ENCODE measurements around the gene BCORL1.

The BCORL1 gene

DNA sequence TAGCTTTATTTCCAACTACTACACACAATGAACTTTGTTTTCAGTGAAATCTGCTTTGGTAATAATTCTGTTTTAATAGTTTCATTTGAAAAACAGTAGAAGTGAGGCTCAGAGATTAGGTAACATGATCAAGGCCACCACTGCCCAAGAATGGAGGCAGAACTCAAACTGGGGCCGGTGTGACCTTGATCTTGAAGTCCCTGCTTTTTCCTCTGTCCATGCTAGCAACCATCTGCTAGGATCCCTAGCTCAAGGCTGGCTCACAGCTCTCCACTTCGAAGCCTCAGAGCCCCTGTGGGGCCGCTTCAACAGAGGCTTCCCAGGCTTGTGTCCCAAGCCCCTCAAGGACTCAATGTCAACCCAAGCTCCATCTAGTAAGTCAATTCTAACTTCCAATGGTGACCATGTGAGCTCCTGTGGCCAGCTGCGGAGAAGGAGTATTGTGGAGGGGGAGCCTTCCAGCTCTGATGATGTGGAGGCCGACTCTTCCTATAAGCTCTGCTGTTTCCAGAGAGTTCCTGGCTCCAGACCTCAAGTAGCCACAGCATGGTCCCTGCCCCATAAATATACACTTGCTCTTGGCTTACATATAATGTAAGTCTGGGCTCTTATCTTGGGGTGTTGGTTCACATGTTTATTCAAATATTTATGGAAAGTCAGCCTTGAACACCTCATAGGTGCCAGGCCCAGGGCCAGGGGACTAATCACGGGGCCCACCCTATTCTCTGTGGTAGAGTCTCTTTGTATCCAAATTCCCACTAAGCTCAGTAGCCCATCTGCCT is 113.0 kb downstream of the BCORL1 start:
- no peaks in the 10 kb centered on the region for H3K36me3 ChIP-seq (ENCODE audit: insufficient read depth, low read length)
- peaks cover 23% of the 10 kb centered on the region; the same call in 1 of the 2 replicates for H3K4me1 ChIP-seq (ENCODE audit: insufficient read depth, low read length)
- no peaks in the 10 kb centered on the region for H3K9me3 ChIP-seq (ENCODE audit: control insufficient read depth, insufficient read depth, low read length)
- H3K9ac ChIP-seq (ENCODE audit: low read depth, low read length), result no peak overlapping the region

- Histone ChIP-seq H3K4me1 (ENCODE audit: insufficient read depth, low read length) (peaks cover 17% of the 10 kb centered on the region; the same call in 1 of the 2 replicates), H3K36me3 (ENCODE audit: insufficient read depth, low read length) (no peaks in the 10 kb centered on the region)
Measured at GRCh38 chrX:130097507-130098209, 115.2 kb downstream of the BCORL1 start.

GRCh38 chrX:130098210-130098552 is 115.7 kb downstream of the BCORL1 start:
- Histone ChIP-seq H3K4me1 (ENCODE audit: insufficient read depth, low read length) (peaks cover 17% of the 10 kb centered on the region; the same call in 1 of the 2 replicates), H3K36me3 (ENCODE audit: insufficient read depth, low read length) (no peaks in the 10 kb centered on the region), H3K9me3 (ENCODE audit: control insufficient read depth, insufficient read depth, low read length) (no peaks in the 10 kb centered on the region), H3K9ac (ENCODE audit: low read depth, low read length) (no peak overlapping the region)

More at GRCh38 chrX:130097507-130098209, 115.2 kb downstream of the BCORL1 start:
- Histone ChIP-seq H3K9me3 (ENCODE audit: control insufficient read depth, insufficient read depth, low read length) (no peaks in the 10 kb centered on the region), H3K9ac (ENCODE audit: low read depth, low read length) (no peak overlapping the region)

- Histone ChIP-seq H3K36me3 (ENCODE audit: insufficient read depth, low read length) (no peaks in the 10 kb centered on the region), H3K9me3 (ENCODE audit: control insufficient read depth, insufficient read depth, low read length) (no peaks in the 10 kb centered on the region), H3K9ac (ENCODE audit: low read depth, low read length) (no peak overlapping the region), H3K4me1 (ENCODE audit: insufficient read depth, low read length) (peaks cover 20% of the 10 kb centered on the region)
Measured at GRCh38 chrX:130100180-130100579, 117.7 kb downstream of the BCORL1 start.

- Histone ChIP-seq H3K36me3 (ENCODE audit: insufficient read depth, low read length) (no peaks in the 10 kb centered on the region), H3K9me3 (ENCODE audit: control insufficient read depth, insufficient read depth, low read length) (no peaks in the 10 kb centered on the region), H3K4me1 (ENCODE audit: insufficient read depth, low read length) (peaks cover 24% of the 10 kb centered on the region)
Measured at GRCh38 chrX:130103605-130104004, 121.2 kb downstream of the BCORL1 start.

GRCh38 chrX:130105244-130105643 is 122.8 kb downstream of the BCORL1 start:
- no peak overlapping the region for H3K9ac ChIP-seq (ENCODE audit: low read depth, low read length)
- peaks cover 25% of the 10 kb centered on the region for H3K4me1 ChIP-seq (ENCODE audit: insufficient read depth, low read length)
- no peaks in the 10 kb centered on the region for H3K9me3 ChIP-seq (ENCODE audit: control insufficient read depth, insufficient read depth, low read length)
- H3K36me3 ChIP-seq (ENCODE audit: insufficient read depth, low read length), result no peaks in the 10 kb centered on the region

More at GRCh38 chrX:130103605-130104004, 121.2 kb downstream of the BCORL1 start:
- no peak overlapping the region for H3K9ac ChIP-seq (ENCODE audit: low read depth, low read length)

GRCh38 chrX:130106071-130106470 is 123.6 kb downstream of the BCORL1 start:
- Histone ChIP-seq H3K36me3 (ENCODE audit: insufficient read depth, low read length) (no peaks in the 10 kb centered on the region), H3K4me1 (ENCODE audit: insufficient read depth, low read length) (peaks cover 25% of the 10 kb centered on the region), H3K9me3 (ENCODE audit: control insufficient read depth, insufficient read depth, low read length) (no peaks in the 10 kb centered on the region), H3K9ac (ENCODE audit: low read depth, low read length) (no peak overlapping the region; the same call in 1 of the 2 replicates)

All from ES-I3 (cell line).